Non-pigmented ciliary epithelial cell (primary cell): ENCODE measurements around the gene IGFBP2.

Source experiments
- DNase-seq: peaks from one replicate; pipeline ENCODE4 v3.0.0-alpha.2; 2010; ENCODE audit warnings: low read depth

Gene IGFBP2

DNA sequence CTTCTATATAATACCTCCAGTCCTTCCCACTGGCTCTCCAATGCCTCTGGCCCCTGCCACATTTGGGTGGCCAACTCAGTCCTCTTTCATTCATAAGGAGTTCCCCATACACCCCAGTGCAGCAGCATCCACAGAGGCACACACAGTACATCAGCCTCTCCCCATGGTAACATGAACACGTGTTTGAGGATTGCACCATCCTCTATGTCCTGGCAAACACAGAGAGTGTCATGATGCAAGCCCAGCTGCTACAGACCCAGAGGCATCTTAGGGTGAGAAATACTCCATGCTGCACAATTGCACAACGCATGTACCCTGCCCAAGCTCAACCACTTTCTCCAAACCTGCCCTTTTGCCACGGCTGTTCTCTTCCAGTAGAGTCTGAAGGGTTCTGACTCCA, 50.6 kb downstream of the IGFBP2 start:
- no peak for DNase-seq

DNA sequence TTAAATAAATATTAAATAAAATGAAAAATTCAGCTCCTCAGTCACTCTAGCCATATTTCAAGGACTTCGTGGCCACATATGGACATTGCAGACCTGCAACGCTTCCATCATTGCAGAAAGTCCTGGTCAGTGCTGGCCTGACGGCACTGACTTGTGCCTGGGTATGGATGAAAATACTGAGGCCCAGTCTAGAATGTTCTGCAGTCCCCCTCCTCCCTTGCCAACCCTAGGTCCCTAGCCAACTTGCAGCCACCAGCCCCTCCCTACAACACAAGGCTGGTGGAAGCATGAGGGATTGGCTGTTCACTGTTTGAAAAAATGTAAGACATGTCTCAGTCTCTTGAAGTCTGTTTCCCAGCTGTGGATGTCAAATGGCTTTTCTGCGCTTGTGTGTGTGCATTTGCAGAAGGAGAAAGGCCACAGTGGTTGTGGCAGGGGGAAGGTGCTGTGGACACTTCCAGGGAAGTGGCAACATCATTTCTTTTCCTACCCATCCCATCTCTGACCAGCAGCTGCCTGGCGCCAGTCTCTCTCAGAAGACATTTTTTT, 52.2 kb downstream of the IGFBP2 start:
- DNase-seq = no peak

DNA sequence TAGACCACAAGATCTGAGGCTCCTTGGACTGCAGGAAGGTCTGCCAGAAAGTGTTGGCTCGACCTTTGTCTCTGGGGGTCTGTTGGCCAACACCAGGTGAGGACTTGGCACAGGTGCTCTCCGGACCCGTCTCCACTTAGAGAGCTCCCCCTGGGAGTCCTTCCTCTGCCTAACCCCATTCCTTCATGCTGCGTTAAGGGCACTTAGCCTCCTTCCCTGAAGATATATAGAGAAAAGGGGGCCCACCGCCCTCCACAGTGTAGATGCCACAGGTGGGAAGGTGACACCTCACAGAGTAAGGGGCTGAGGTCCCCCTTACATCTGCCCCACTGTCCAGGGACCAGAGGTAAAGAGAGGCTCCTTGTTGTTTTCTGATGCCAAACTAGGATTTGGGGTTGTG, 53.9 kb downstream of the IGFBP2 start:
- DNase-seq = no peak

DNA sequence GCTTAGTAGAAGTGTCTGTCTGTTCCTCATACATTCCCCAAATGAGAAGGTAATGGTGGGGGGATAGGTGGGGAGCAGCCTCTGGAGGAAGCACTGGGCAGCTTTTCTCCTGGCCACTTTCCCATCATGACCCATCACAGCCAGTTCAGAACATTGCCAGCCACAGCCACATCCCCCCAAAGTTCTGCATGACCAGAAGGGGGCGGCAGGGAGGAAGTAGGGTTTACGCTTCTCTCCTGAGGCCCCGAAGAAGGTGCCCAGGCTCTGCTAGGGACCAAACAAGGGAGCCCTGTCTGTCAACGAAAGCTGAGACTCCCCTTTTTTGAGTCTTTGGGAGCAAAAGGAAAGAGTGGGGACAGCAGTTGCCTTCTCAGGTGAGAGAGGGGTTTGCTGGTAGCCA, 54.4 kb downstream of the IGFBP2 start:
- no peak for DNase-seq

DNA sequence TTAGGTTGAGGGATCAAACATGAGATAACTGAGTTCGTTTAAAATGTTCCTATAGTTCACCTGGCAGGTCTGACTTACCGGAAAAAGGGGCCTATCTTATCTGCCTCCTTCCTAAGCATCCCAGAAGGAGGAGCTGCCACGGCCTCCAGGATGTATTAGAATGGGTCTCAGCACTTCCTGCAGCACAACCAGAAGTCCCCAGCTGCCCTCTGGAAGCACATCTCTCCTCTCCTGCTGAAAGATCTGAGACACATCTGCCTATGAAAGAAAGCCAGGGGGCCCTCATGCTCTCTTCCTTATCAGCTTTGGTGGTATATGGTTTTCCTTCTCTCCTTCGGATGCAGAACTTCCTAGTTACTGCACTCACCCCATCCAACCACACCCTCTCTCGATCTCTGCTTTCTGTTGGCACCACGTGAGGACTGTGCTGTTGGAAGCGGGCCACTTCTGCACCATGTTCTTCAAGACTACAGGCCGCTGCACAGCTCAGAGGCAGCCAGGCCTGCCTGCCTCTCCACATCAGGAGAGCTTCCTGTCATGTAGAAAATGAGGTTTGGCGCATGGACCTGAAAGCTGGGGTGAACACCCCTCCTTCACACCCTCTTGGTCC, 55.6 kb downstream of the IGFBP2 start:
- DNase-seq = no peak

DNA sequence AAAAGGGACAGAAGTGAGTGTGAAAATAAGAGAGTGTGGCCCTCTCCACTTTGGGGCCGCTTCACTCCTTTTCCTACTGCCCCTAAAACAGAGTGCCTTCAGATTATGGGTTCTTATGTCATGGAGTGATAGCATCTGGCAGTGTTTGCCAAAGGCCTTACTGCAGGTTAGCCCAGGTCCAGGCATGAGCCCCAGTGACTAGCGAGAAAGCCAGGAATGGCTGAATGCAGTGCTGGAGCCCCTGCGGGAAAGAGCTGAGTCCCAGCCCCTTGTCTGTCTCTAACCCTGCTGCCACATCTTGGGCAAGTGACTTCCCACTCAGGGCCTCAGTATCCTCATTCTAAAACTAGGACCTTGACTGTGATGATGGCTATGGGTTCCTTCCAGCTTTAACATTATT, 56.2 kb downstream of the IGFBP2 start:
- no peak for DNase-seq

DNA sequence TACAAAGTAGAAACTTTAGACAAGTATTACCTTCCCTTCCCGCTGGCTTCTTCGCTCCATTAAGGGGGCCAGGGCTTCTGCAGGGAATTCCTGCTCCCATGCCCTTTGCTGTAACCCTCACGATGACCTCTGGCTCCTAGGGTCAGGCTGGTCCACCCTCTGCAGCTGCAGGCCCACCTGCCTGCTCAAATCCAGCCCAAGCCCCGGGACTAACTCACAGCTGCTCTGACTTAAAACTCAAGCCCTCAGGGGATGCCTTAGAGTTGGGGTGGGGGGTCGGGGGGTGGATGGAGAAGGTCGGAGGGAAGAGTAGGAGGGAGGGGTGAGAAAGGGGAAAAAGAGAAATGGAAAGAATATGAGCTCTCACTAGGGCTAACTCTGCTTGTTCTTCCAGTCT, 57.2 kb downstream of the IGFBP2 start:
- no peak for DNase-seq

DNA sequence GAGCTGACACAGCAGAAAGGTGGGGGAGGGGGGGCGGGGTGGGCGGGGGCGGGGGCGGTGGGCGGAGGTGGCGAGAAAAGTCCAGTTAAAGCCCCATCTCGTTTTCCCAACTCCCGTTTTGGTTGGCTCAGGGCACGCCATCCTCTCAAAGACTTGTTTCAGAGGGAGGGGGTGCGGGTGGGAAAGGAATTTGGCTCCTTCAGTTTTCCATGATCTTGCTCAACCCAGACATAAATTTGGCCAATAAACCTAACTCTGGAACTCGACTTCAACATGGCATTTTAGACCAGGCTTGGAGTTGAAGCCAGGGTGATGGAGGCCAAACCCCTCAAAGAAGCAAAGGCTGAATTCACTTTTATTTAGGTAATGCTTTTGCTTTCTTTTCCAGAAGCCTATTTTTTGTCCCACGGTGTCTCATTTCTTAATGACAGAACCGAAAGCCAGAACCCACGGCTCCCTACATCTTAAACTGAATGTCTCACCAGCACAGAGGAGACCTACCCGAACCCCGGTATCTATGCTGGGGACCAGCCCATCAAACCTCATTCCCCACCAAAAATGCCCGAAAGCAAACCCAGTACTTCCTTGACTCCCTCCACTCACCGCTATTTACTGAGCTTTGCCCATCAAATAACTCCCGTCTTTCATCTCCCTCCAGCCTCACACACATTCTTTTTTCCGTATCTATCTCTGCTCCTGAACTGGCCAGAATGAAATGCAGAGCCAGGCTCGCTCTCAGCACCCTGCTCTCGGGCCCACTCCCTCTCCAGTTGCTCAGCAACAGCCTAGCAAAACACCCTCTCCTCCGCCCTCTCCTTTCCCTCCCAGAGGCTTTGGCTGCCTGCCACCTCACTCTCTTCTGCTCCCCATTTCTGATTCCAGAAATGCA, 57.9 kb downstream of the IGFBP2 start:
- no peak for DNase-seq

DNA sequence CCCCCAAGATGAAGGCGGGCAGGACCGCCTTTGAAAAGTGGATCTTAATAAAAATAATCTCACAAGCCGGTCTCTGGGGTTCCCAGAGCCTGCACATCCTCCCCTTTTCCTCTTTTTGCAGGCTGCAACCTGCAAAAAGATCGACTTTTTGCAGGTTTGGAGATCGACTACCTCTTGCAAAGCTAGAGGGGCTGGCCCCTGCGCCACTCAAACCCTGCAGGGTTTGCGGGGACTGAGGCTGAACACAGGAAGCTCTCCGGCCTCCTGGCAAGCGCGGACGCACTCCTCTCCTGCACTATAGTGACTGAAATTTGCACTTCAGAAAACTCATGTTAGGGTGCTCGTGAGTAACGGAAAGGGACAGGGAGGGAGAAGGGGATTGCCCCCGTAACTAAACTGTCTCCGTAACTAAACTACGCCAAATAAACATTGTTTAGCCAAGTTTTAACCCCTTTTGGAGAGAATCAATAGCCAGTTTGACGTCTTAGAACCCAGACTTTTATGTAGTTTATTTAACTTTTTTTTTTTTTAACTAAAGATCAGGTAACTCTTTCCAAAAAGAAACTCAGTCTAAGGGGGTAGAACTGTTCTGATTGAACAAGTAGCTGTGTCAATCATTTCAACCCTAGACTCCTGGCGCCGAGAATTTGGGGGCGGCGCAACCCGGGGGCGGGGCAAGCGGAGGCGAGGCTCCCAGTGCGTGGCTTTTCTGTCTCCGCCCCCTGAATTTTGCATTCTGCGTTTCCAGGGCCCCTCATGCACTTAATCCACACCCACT, 59.6 kb downstream of the IGFBP2 start:
- DNase-seq = no peak

DNA sequence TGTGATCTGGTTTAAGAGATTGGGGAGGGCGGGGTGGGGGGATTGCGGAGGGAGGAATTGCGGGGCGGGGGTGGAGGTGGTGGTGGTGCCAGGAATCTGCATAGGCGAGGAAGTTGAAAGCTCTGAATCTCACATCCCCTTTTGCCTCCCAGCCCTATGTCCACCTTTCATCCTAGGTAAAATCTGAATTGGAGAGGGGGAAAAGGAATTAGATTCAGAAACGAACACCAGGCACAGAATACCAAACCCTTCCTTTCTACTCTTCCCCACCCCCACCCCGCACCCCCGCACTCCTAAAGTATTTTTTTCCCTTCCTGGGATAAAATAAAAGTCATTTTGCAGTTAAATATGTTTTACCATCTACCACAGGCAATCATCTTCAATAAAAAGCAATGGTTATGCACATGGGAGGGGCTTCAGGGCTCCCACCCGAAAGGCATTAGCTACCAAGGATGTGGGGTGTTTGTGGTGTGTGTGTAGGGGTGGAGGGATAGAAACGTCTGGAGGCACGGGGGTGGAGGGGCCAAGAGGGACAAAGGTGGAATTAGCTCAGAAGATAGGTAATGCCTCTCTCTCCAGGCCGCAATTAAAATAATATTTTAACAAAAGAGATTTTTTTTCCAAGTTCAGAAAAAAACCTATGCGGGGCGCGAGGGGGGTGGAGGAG, 60.3 kb downstream of the IGFBP2 start:
- no peak for DNase-seq

DNA sequence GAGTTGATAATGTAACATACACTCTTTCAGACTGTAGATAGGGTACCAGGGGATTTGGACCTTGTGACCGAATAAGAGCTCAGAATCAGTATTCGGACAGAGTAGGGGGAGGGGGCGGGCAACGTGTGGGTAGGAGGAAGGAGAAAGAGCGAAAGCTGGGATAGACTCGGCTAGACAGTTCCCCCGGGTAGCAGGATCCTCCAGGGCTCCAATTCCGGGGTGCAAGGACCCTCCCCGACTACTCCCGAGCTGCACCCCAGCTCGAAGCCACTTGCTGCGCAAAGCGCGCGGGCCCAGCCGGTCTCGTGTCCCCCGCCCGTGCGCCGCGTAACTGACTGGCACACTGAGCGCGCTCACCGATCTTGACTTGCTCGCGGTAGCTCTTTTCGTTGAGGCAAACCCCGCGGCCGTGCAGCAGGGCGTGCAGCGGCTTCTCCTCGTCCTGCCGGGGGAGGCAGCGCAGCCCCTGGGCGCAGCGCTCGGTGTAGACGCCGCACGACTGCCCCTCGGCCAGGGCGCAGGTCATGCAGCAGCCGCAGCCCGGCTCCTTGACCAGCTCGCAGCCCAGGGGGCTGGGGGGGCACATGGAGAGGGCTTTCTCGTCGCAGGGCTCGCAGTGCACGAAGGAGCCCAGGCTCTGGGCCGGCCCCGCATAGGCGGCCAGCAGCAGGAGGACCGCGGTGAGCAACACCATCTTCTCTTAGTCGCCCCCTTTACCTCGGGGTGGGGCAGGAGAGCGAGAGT, 61.0 kb downstream of the IGFBP2 start:
- no peak for DNase-seq

DNA sequence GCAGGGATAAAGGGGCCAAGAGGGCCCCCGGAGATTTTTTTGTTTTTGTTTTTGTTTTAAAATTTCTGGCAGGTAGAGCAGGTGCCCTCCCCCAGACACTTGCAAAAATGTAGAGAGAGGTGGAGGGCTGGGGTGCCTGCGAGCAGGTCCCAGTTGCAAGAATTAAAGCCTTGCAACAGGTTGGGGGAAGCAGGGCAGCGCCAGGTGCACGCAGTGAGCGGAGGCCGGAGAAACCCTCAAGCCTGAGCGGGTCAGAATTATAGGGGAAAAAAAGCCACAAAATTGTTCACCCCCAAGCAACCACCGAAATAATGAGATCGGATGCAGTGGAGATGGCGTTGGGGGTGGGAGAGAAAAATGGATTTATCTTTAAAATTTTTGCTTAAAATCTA, 61.6 kb downstream of the IGFBP2 start:
- no peak for DNase-seq

DNA sequence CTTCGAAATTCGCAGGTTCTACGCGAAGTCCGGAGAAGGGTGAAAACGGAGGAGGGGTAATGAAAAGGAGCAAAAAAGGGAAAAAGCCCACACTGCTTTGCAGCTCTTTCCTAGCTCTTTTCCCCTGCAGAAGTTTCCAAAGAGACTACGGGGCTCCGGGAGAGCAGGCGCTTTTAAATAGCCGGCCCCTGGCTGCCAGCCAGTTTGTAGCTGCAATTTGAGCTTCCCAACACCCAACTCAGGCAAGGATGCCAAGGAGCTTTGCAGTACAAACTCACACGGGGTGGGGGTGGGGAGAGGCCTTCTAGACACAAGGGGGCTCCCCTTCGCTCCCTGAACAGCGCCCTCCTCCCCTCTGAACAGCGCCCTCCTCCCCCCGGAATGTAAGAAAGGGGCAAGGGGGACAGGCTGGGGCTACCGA, 62.2 kb downstream of the IGFBP2 start, which contains the start of gene IGFBP5:
TSS of gene IGFBP5 (minus strand) at position 149 of the 421 bp plus-strand sequence. CDS start 774 bp downstream, outside the sequence.
- no peak for DNase-seq

DNA sequence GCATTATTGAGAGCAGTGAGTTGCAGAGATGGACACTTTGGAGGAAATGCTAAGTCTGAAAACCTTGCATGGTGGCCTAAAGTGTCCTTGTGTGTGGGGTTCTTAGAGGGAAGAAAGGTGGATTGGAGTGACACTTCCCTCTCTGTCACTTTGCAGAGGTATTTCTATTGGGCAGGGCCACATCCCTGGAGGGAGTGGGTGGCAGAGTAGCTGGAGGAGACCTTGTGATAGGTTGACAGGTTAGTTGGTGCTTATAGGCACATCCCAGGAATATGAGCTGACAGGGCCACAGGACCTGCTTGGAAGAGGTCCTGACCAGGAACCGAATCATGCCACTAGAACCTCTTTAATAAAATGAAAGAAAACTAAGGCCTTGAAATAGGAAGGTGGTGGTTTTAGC, 63.1 kb downstream of the IGFBP2 start:
- DNase-seq = no peak

DNA sequence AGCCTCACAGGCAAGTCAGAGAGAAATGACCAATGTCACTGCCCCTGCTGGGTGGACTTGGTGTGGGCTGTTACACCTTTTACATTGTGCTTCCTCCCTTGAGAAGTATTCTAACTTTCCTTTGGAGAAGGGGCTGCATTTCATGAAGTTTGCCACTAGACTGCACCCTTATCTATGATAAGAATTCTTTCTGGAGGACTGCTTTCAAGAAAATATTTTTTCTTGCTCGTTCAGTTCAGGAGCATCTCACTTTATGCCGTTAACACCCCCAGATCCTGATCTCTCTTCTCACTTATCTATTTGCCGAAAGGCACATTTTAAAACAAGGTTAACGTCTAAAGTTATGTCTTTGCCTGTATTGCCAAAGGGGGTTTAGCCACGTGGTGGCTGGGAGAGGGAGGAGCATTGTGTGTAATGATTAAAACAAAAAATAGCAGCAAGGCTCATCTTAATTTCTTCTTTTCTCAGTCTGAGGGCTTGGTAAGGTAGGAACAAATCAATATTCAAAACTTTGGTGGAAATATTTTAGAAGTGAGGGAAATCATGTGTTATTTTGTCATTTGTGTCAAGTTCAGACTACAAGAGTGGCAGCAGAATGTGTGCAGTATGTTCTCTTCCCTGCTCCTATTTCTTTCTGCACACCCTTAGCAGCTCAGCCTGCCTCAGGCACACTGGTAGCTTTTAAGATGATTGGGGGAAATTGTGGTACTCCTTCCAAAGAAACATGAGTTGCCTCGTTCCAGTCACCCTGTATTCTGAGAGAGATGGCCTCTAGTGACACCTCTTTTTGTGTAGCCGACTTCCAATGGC, 63.7 kb downstream of the IGFBP2 start:
- no peak for DNase-seq

DNA sequence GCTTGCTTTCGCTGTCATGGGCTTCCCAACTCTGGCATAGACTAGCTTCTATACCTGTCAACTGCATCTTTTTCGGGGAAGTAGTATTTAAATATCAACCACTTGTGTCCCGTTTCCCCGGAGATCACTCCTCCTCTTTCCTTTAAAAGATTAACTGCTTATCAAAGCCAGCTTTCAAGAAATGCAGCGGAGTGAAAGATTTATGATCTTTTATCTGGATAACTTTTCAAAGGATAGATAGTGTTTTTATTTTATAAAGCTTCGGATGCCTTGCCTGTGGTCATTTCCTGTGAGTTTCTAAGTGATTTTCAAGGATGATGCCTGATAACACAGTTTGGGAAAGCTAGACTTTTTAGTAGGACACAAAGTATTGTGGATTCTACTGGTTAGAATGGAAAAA, 65.1 kb downstream of the IGFBP2 start:
- no peak for DNase-seq

DNA sequence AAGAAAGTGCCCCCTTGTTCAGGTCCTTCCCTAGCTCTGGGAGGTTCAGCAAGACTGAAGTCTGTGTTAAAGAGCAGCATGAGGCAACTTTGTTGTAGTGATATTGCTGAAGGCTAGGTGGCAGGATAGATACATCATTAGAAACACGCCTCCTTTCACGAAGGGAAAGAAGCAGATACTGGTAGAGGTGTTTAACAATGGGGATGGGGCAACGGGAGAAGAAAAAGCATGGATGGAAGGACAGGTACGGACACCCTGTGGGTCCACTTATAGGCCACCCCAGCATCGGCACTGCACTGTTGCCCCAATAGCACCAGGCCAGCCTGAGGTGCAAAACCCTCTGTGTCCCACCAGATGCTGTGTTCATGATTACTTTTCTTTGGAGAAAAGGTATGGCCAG, 65.7 kb downstream of the IGFBP2 start:
- no peak for DNase-seq

DNA sequence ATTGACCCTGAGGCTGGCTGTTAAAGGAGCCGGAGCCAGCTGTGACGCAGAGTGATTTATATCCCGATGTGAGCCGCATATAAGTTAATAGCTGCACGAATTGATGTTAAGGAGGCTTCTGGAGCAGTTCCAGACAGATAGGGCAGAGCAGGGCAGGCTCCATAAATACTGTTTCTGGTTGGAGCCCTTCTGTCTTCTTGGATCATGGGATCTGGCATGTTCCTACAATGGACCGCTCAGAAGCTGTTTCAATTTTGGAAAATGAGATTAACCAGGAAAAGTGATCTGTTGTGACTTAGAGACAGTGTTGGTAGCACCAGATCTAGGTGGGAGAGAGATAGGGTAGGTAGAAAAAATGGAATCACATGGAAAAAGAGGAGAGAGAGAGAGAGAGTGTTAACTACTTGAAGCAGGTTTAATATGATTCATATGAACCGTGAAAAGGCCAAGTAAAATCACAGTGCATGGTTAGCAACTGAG, 66.9 kb downstream of the IGFBP2 start:
- DNase-seq = no peak

DNA sequence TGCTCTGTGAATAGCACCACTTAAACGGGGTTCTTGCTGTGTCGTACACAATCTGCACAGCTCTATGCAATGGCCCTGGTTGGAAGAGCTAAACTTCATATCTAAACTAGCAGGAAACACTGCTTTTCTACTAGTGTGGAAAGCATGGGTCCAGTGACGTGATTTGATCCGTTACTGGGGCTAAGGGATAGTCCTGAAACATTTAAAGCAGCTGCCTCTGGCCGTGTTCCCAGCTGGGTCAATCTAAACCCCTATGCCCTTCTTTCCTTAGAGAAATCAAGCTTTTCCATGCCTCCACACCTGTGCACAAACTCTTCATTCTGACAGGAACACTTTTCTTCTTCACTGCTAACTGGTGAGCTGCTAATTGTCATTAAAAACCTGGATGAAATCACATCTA, 67.6 kb downstream of the IGFBP2 start:
- DNase-seq = no peak

DNA sequence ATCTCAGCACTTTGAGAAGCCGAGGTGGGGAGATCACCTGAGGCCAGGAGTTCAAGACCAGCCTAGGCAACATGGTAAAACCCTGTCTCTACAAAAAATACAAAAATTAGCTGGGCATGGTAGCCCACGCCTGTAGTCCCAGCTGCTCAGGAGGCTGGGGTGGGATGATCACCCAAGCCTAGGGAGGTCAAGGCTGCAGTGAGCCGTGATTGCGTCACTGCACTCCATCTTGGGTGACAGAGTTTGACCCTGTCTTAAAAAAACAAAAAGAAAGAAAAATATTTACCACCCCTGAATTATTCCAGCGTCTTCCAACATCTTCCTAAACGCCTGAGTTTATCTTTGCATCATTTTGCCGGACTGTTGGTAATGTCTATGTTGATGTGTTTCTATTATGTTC, 68.3 kb downstream of the IGFBP2 start:
- no peak for DNase-seq
